ENCODE results near the gene ZBTB44. TPM values are rescaled to one million over a fixed set of nuclear protein-coding genes. Genes with fewer than 3 reads are reported as not detected.
"Not testable (repeated sequence)": the region's sequence is repeated elsewhere in the genome, so short reads cannot be mapped to it uniquely, and the experiment has no call there.

Gene ZBTB44
- total RNA-seq, 1 donor from 2014 or later = 42.5 TPM

GRCh38 chr11:130263351-130263750 lies 51.4 kb downstream of the ZBTB44 start:
- H3K4me1 Mint-ChIP-seq (ENCODE audit: low read depth) = no peaks in the 10 kb centered on the region
- H3K27me3 Mint-ChIP-seq = no peaks in the 10 kb centered on the region
- H3K9me3 Mint-ChIP-seq (ENCODE audit: low read depth) = peaks cover 10% of the 10 kb centered on the region
- no peak overlapping the region for H3K27ac Mint-ChIP-seq
- no peak for DNase-seq (ENCODE audit: low spot score, unreplicated experiment)
- TF ChIP-seq CTCF (IDR thresholded peaks at IDR 0.05; ENCODE audit: unreplicated experiment) = no peak
- H3K4me3 Mint-ChIP-seq (ENCODE audit: low read depth) = no peak overlapping the region
- peaks cover 21% of the 10 kb centered on the region for H3K36me3 Mint-ChIP-seq (ENCODE audit: insufficient read depth)

GRCh38 chr11:130262424-130262823 lies 52.3 kb downstream of the ZBTB44 start:
- peaks cover 29% of the 10 kb centered on the region for H3K36me3 Mint-ChIP-seq (ENCODE audit: insufficient read depth)
- no peak for TF ChIP-seq CTCF (IDR thresholded peaks at IDR 0.05; ENCODE audit: unreplicated experiment)
- H3K4me1 Mint-ChIP-seq (ENCODE audit: low read depth) = no peaks in the 10 kb centered on the region
- no peak for DNase-seq (ENCODE audit: low spot score, unreplicated experiment)
- no peak overlapping the region for H3K27ac Mint-ChIP-seq
- H3K4me3 Mint-ChIP-seq (ENCODE audit: low read depth) = no peak overlapping the region
- H3K27me3 Mint-ChIP-seq = no peaks in the 10 kb centered on the region
- peaks cover 16% of the 10 kb centered on the region for H3K9me3 Mint-ChIP-seq (ENCODE audit: low read depth)

GRCh38 chr11:130261571-130261970 lies 53.1 kb downstream of the ZBTB44 start:
- DNase-seq (ENCODE audit: low spot score, unreplicated experiment) = no peak
- Mint-ChIP-seq H3K27ac (no peak overlapping the region), H3K9me3 (ENCODE audit: low read depth) (peaks cover 19% of the 10 kb centered on the region), H3K27me3 (no peaks in the 10 kb centered on the region), H3K36me3 (ENCODE audit: insufficient read depth) (peaks cover 35% of the 10 kb centered on the region), H3K4me1 (ENCODE audit: low read depth) (no peaks in the 10 kb centered on the region), H3K4me3 (ENCODE audit: low read depth) (no peak overlapping the region)
- no peak for TF ChIP-seq CTCF (IDR thresholded peaks at IDR 0.05; ENCODE audit: unreplicated experiment)

GRCh38 chr11:130260742-130261141 lies 54.0 kb downstream of the ZBTB44 start:
- Mint-ChIP-seq H3K27me3 (no peaks in the 10 kb centered on the region), H3K27ac (no peak overlapping the region), H3K4me3 (ENCODE audit: low read depth) (no peak overlapping the region), H3K4me1 (ENCODE audit: low read depth) (no peaks in the 10 kb centered on the region), H3K9me3 (ENCODE audit: low read depth) (peaks cover 24% of the 10 kb centered on the region), H3K36me3 (ENCODE audit: insufficient read depth) (peaks cover 40% of the 10 kb centered on the region)
- no peak for TF ChIP-seq CTCF (IDR thresholded peaks at IDR 0.05; ENCODE audit: unreplicated experiment)
- DNase-seq (ENCODE audit: low spot score, unreplicated experiment) = no peak

- H3K9me3 Mint-ChIP-seq (ENCODE audit: low read depth) = peaks cover 30% of the 10 kb centered on the region
- H3K4me3 Mint-ChIP-seq (ENCODE audit: low read depth) = no peak overlapping the region
- H3K4me1 Mint-ChIP-seq (ENCODE audit: low read depth) = no peaks in the 10 kb centered on the region
- peaks cover 45% of the 10 kb centered on the region for H3K36me3 Mint-ChIP-seq (ENCODE audit: insufficient read depth)
- no peak for TF ChIP-seq CTCF (IDR thresholded peaks at IDR 0.05; ENCODE audit: unreplicated experiment)
- no peak overlapping the region for H3K27ac Mint-ChIP-seq
- no peaks in the 10 kb centered on the region for H3K27me3 Mint-ChIP-seq
- no peak for DNase-seq (ENCODE audit: low spot score, unreplicated experiment)
Measured at GRCh38 chr11:130260080-130260627, 54.6 kb downstream of the ZBTB44 start.

- H3K27me3 Mint-ChIP-seq = not testable (repeated sequence)
- H3K9me3 Mint-ChIP-seq (ENCODE audit: low read depth) = peaks cover 34% of the 10 kb centered on the region
Measured at GRCh38 chr11:130251763-130252162, 63.0 kb downstream of the ZBTB44 start.

GRCh38 chr11:130249929-130250328 lies 64.8 kb downstream of the ZBTB44 start:
- DNase-seq (ENCODE audit: low spot score, unreplicated experiment); H3K27me3 Mint-ChIP-seq; H3K4me1 Mint-ChIP-seq (ENCODE audit: low read depth); H3K4me3 Mint-ChIP-seq (ENCODE audit: low read depth); H3K27ac Mint-ChIP-seq: not testable (repeated sequence)
- peaks cover 21% of the 10 kb centered on the region for H3K9me3 Mint-ChIP-seq (ENCODE audit: low read depth)
- H3K36me3 Mint-ChIP-seq (ENCODE audit: insufficient read depth) = peaks cover 29% of the 10 kb centered on the region

More at GRCh38 chr11:130251763-130252162, 63.0 kb downstream of the ZBTB44 start:
- DNase-seq (ENCODE audit: low spot score, unreplicated experiment); H3K4me1 Mint-ChIP-seq (ENCODE audit: low read depth); H3K27ac Mint-ChIP-seq; H3K4me3 Mint-ChIP-seq (ENCODE audit: low read depth): not testable (repeated sequence)
- peaks cover 42% of the 10 kb centered on the region for H3K36me3 Mint-ChIP-seq (ENCODE audit: insufficient read depth)
